ENCODE results near the gene AP1B1.
"Not testable (repeated sequence)": the region's sequence is repeated elsewhere in the genome, so short reads cannot be mapped to it uniquely, and the experiment has no call there.

- TF ChIP-seq POLR2A (IDR thresholded peaks at IDR 0.05; ENCODE audit: control extremely low read depth in 1 of 2, low read depth in 2 of 2, low read length in 2 of 2); TAF7 (optimal IDR thresholded peaks at IDR 0.05; ENCODE audit: borderline replicate concordance, low read depth, low read length); SP1 (IDR thresholded peaks at IDR 0.05; ENCODE audit: low read depth, low read length); HDAC6 (IDR thresholded peaks at IDR 0.05; ENCODE audit: low read depth, low read length); EP300 (IDR thresholded peaks at IDR 0.05; ENCODE audit: borderline replicate concordance in 1 of 2, low read depth in 2 of 2, low read length in 2 of 2); MAFK (IDR thresholded peaks at IDR 0.05; ENCODE audit: low read depth, low read length); CTBP2 (IDR thresholded peaks at IDR 0.05; ENCODE audit: borderline replicate concordance, insufficient read depth, insufficient read length, low read length); POLR2AphosphoS5 (IDR thresholded peaks at IDR 0.05; ENCODE audit: low read depth, low read length); SIN3A (conservative IDR thresholded peaks at IDR 0.05 in 1 of 2, IDR thresholded peaks at IDR 0.05 in 1 of 2; ENCODE audit: low read depth in 1 of 2, low read length in 2 of 2): not testable (repeated sequence)
- TF ChIP-seq, protein P1, sequence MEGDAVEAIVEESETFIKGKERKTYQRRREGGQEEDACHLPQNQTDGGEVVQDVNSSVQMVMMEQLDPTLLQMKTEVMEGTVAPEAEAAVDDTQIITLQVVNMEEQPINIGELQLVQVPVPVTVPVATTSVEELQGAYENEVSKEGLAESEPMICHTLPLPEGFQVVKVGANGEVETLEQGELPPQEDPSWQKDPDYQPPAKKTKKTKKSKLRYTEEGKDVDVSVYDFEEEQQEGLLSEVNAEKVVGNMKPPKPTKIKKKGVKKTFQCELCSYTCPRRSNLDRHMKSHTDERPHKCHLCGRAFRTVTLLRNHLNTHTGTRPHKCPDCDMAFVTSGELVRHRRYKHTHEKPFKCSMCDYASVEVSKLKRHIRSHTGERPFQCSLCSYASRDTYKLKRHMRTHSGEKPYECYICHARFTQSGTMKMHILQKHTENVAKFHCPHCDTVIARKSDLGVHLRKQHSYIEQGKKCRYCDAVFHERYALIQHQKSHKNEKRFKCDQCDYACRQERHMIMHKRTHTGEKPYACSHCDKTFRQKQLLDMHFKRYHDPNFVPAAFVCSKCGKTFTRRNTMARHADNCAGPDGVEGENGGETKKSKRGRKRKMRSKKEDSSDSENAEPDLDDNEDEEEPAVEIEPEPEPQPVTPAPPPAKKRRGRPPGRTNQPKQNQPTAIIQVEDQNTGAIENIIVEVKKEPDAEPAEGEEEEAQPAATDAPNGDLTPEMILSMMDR (IDR thresholded peaks at IDR 0.05; ENCODE audit: control extremely low read depth in 1 of 3, insufficient read depth in 1 of 3, low read depth in 1 of 3, low read length in 3 of 3): peak; percentile 47 to 57 (median 47)
- TF ChIP-seq, protein P2, sequence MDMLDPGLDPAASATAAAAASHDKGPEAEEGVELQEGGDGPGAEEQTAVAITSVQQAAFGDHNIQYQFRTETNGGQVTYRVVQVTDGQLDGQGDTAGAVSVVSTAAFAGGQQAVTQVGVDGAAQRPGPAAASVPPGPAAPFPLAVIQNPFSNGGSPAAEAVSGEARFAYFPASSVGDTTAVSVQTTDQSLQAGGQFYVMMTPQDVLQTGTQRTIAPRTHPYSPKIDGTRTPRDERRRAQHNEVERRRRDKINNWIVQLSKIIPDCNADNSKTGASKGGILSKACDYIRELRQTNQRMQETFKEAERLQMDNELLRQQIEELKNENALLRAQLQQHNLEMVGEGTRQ (IDR thresholded peaks at IDR 0.05; ENCODE audit: low read length): not testable (repeated sequence)
- TF ChIP-seq, protein P3, sequence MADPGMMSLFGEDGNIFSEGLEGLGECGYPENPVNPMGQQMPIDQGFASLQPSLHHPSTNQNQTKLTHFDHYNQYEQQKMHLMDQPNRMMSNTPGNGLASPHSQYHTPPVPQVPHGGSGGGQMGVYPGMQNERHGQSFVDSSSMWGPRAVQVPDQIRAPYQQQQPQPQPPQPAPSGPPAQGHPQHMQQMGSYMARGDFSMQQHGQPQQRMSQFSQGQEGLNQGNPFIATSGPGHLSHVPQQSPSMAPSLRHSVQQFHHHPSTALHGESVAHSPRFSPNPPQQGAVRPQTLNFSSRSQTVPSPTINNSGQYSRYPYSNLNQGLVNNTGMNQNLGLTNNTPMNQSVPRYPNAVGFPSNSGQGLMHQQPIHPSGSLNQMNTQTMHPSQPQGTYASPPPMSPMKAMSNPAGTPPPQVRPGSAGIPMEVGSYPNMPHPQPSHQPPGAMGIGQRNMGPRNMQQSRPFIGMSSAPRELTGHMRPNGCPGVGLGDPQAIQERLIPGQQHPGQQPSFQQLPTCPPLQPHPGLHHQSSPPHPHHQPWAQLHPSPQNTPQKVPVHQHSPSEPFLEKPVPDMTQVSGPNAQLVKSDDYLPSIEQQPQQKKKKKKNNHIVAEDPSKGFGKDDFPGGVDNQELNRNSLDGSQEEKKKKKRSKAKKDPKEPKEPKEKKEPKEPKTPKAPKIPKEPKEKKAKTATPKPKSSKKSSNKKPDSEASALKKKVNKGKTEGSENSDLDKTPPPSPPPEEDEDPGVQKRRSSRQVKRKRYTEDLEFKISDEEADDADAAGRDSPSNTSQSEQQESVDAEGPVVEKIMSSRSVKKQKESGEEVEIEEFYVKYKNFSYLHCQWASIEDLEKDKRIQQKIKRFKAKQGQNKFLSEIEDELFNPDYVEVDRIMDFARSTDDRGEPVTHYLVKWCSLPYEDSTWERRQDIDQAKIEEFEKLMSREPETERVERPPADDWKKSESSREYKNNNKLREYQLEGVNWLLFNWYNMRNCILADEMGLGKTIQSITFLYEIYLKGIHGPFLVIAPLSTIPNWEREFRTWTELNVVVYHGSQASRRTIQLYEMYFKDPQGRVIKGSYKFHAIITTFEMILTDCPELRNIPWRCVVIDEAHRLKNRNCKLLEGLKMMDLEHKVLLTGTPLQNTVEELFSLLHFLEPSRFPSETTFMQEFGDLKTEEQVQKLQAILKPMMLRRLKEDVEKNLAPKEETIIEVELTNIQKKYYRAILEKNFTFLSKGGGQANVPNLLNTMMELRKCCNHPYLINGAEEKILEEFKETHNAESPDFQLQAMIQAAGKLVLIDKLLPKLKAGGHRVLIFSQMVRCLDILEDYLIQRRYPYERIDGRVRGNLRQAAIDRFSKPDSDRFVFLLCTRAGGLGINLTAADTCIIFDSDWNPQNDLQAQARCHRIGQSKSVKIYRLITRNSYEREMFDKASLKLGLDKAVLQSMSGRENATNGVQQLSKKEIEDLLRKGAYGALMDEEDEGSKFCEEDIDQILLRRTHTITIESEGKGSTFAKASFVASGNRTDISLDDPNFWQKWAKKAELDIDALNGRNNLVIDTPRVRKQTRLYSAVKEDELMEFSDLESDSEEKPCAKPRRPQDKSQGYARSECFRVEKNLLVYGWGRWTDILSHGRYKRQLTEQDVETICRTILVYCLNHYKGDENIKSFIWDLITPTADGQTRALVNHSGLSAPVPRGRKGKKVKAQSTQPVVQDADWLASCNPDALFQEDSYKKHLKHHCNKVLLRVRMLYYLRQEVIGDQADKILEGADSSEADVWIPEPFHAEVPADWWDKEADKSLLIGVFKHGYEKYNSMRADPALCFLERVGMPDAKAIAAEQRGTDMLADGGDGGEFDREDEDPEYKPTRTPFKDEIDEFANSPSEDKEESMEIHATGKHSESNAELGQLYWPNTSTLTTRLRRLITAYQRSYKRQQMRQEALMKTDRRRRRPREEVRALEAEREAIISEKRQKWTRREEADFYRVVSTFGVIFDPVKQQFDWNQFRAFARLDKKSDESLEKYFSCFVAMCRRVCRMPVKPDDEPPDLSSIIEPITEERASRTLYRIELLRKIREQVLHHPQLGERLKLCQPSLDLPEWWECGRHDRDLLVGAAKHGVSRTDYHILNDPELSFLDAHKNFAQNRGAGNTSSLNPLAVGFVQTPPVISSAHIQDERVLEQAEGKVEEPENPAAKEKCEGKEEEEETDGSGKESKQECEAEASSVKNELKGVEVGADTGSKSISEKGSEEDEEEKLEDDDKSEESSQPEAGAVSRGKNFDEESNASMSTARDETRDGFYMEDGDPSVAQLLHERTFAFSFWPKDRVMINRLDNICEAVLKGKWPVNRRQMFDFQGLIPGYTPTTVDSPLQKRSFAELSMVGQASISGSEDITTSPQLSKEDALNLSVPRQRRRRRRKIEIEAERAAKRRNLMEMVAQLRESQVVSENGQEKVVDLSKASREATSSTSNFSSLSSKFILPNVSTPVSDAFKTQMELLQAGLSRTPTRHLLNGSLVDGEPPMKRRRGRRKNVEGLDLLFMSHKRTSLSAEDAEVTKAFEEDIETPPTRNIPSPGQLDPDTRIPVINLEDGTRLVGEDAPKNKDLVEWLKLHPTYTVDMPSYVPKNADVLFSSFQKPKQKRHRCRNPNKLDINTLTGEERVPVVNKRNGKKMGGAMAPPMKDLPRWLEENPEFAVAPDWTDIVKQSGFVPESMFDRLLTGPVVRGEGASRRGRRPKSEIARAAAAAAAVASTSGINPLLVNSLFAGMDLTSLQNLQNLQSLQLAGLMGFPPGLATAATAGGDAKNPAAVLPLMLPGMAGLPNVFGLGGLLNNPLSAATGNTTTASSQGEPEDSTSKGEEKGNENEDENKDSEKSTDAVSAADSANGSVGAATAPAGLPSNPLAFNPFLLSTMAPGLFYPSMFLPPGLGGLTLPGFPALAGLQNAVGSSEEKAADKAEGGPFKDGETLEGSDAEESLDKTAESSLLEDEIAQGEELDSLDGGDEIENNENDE (IDR thresholded peaks at IDR 0.05; ENCODE audit: insufficient replicate concordance, low read length): not testable (repeated sequence)
These were observed 24.4 kb upstream of the AP1B1 start for GRCh38 chr22:29412772-29413171.

Data from H1 (cell line).